GM23248 (cell line): Measurements from ENCODE around the gene SRSF12.

ENCODE experiments used
- EZH2 ChIP-seq: fragments of 200-600 bp; sonication (generic); IDR thresholded peaks from 2 replicates; pipeline ENCODE4 v1.6.1; 2018; ENCODE audit warnings: antibody characterized with exemption, mild to moderate bottlenecking; ENCODE audit not compliant: insufficient read depth, poor library complexity, severe bottlenecking
- EZH2phosphoT487 ChIP-seq: fragments of 200-600 bp; sonication (generic); IDR thresholded peaks from 2 replicates; pipeline ENCODE4 v1.6.1; 2018; ENCODE audit warnings: antibody characterized with exemption, moderate library complexity, mild to moderate bottlenecking, low read depth; ENCODE audit not compliant: insufficient read depth

DNA sequence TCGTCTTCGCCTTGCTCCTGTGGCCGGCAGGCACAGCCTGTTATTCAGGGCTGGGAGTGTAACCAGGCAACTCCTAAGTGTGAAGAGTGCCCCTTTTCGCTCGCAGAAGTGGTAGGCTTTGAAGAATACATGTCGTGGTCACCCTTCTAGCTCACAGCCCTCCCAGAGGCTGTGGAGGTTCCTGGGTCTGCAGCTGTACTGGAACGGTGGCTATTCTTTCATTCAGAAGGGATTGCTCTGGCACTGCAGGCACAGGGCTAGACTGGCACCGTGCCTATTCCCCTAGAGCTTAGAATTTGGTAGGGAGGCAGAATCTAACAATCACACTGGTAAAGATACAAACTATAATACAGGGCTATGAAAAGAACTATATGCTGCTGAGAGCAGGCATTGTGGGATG is 1.1 kb upstream of the SRSF12 start:
- TF ChIP-seq EZH2 (no peak), EZH2phosphoT487 (no peak)
